ENCODE measurements around the gene AMBP. TPM values are rescaled to one million over a fixed set of nuclear protein-coding genes. Genes with fewer than 3 reads are reported as not detected.

AMBP gene
- total RNA-seq, 6 experiments from 2014 or later: not detected

DNA sequence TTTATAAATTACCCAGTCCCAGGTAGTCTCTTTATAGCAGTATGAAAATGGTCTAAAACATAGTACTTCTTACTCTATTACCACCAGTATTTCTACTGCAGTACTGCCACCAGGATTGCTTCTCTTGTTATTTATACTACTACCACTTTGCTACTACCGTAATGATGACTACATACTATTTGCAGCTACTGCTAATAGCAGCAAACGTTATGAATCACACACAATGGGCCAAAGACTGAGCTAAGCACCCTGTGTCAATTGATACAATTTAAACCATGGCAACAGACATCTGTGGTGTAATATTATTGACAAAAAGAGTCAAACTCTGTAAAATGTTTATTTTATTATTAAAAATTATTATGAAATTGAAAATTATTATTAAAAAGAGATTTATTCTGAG is 36.3 kb upstream of the AMBP start:
- TF ChIP-seq, protein P1, sequence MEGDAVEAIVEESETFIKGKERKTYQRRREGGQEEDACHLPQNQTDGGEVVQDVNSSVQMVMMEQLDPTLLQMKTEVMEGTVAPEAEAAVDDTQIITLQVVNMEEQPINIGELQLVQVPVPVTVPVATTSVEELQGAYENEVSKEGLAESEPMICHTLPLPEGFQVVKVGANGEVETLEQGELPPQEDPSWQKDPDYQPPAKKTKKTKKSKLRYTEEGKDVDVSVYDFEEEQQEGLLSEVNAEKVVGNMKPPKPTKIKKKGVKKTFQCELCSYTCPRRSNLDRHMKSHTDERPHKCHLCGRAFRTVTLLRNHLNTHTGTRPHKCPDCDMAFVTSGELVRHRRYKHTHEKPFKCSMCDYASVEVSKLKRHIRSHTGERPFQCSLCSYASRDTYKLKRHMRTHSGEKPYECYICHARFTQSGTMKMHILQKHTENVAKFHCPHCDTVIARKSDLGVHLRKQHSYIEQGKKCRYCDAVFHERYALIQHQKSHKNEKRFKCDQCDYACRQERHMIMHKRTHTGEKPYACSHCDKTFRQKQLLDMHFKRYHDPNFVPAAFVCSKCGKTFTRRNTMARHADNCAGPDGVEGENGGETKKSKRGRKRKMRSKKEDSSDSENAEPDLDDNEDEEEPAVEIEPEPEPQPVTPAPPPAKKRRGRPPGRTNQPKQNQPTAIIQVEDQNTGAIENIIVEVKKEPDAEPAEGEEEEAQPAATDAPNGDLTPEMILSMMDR (IDR thresholded peaks at IDR 0.05): no peak
- Mint-ChIP-seq H3K36me3 (ENCODE audit: low read depth) (no peaks in the 10 kb centered on the region), H3K4me1 (ENCODE audit: low read depth) (peaks cover 46% of the 10 kb centered on the region), H3K27ac (no peak overlapping the region), H3K27me3 (ENCODE audit: insufficient read depth) (peaks cover 14% of the 10 kb centered on the region), H3K9me3 (no peaks in the 10 kb centered on the region), H3K4me3 (no peak overlapping the region)
- peak; percentile 57 for DNase-seq

DNA sequence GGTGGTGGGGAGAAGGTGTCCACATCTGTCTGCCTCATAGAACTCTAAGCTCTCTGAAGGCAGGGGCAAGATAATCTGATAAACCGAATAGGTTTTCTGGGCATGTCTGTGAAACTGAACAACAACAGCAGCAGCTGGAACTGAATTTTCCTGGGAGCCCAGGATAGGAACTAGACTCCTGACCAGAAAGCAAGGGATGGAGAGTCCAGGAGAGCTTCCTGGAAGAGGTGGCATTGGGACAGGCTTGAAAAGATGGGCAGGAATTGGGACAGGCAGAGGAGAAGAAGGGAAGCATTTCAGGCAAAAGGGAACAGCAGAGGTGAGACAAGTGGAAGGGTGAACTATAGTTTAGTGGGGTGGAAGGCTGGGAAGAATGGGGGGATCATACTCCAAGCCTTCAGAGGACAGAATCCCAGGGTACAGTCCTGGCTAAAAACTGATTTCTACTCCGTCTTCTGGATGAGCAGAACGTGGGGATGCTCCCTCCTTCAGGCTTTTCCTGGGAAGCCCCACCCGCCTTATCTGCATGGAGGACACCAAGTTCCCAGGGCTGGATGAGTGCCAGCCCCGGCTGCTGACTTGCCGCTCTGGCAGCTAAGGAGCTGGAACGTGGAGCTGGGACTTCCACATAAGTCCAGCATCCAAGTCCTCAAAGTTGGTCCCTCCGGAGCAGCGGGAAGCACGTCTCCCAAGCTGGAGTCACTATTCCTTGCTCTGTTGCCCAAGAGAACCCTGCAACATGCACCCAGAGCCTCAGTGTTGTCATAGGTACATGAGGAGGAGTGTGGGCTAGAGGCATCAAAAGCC is 34.9 kb upstream of the AMBP start:
- Mint-ChIP-seq H3K4me3 (peak overlapping the region; percentile 28; the same call in 1 of the 2 replicates), H3K36me3 (ENCODE audit: low read depth) (no peaks in the 10 kb centered on the region), H3K27ac (no peak overlapping the region), H3K27me3 (ENCODE audit: insufficient read depth) (peaks cover 14% of the 10 kb centered on the region), H3K9me3 (no peaks in the 10 kb centered on the region), H3K4me1 (ENCODE audit: low read depth) (peaks cover 47% of the 10 kb centered on the region)
- DNase-seq: peak; percentile 61
- TF ChIP-seq, protein P1 (IDR thresholded peaks at IDR 0.05): no peak

DNA sequence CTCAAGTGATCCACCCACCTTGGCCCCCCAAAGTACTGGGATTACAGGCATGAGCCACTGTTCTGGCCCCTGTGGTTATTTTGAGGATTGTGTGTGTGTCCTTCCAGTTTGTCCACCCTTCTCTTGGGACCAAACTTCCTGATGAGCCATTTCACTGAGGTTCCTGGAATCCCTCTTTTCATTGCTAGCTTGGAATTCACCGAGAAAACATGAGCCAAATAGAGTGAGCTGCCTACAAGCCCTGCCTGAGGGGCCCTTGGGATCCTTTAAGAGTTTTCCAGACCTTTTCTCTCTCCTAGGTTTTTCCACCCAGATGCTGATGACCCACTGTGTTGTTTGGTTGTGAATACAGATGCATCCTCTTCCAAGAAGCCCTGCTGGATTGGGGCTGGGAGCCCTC is 34.2 kb upstream of the AMBP start:
- H3K4me3 Mint-ChIP-seq: no peak overlapping the region
- H3K36me3 Mint-ChIP-seq (ENCODE audit: low read depth): no peaks in the 10 kb centered on the region
- H3K27me3 Mint-ChIP-seq (ENCODE audit: insufficient read depth): peaks cover 8% of the 10 kb centered on the region
- DNase-seq: no peak
- no peak overlapping the region for H3K27ac Mint-ChIP-seq
- TF ChIP-seq, protein P1 (IDR thresholded peaks at IDR 0.05): no peak
- H3K9me3 Mint-ChIP-seq: no peaks in the 10 kb centered on the region
- peaks cover 47% of the 10 kb centered on the region for H3K4me1 Mint-ChIP-seq (ENCODE audit: low read depth)

DNA sequence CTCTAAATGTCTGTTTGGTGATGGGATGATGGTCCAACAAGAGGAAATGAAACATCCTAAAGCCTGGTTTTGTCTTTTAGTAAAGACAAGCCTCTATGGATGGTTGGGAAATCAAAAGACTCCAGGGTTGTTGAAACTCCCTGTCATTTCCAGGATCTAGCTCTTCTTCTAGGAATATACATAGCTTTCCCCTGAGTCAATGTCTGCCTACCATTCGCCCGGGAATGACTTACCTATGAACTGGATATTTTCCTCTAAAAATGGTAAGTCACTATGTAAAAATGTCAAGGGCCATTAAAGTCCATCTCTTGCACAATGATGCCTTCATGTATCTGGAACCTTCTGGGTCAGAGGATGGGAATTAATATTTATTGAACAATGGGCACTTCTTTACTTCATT is 32.1 kb upstream of the AMBP start:
- Mint-ChIP-seq H3K36me3 (ENCODE audit: low read depth) (no peaks in the 10 kb centered on the region), H3K9me3 (no peaks in the 10 kb centered on the region), H3K4me3 (no peak overlapping the region), H3K4me1 (ENCODE audit: low read depth) (peaks cover 47% of the 10 kb centered on the region), H3K27me3 (ENCODE audit: insufficient read depth) (peaks cover 3% of the 10 kb centered on the region; the same call in 1 of the 2 replicates), H3K27ac (no peak overlapping the region)
- DNase-seq: peak; percentile 73
- TF ChIP-seq, protein P1 (IDR thresholded peaks at IDR 0.05): no peak

DNA sequence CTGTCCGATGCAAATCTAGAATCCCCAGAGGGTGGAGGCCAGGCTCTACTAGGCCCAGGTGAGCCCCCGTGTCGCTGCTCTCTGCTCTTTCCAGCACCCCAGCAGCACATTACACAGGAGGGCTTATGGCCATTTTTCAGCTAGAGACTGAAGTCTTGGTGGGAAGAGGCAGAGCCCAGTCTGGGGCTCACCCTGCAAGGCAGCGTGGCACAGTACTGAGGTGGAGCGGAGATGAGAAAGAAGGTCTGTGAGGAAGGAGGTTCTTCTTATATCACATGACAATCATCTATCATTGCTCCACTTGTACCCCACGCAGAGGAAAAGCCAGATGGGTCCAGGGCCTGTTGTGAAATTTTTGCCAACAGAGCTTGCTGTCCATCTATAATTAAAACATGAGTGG is 31.0 kb upstream of the AMBP start:
- no peaks in the 10 kb centered on the region for H3K9me3 Mint-ChIP-seq
- DNase-seq: no peak
- peaks cover 3% of the 10 kb centered on the region; the same call in 1 of the 2 replicates for H3K27me3 Mint-ChIP-seq (ENCODE audit: insufficient read depth)
- peaks cover 44% of the 10 kb centered on the region for H3K4me1 Mint-ChIP-seq (ENCODE audit: low read depth)
- no peak overlapping the region for H3K4me3 Mint-ChIP-seq
- TF ChIP-seq, protein P1 (IDR thresholded peaks at IDR 0.05): no peak
- no peaks in the 10 kb centered on the region for H3K36me3 Mint-ChIP-seq (ENCODE audit: low read depth)
- no peak overlapping the region for H3K27ac Mint-ChIP-seq

Data from HFFc6 (cell line).